NCI-H2227 (cell line): ENCODE results near the gene PNPLA1.
A peak's percentile ranks its signal among the peaks of the same experiment; 100 is the strongest.

Source experiments
- DNase-seq: peaks from one replicate; lab custom pipeline; 2025; ENCODE audit not compliant: unreplicated experiment; lab: John Stamatoyannopoulos, UW

The PNPLA1 gene

GRCh38 chr6:36314221-36315014 is 44.6 kb downstream of the PNPLA1 start:
- no peak for DNase-seq

- no peak for DNase-seq
These were observed 46.1 kb downstream of the PNPLA1 start for GRCh38 chr6:36315921-36316320.

GRCh38 chr6:36317623-36318022 is 47.8 kb downstream of the PNPLA1 start:
- DNase-seq: no peak

GRCh38 chr6:36318690-36319435 is 49.0 kb downstream of the PNPLA1 start:
- no peak for DNase-seq

- DNase-seq: peak; percentile 72
These were observed 49.5 kb downstream of the PNPLA1 start for GRCh38 chr6:36319436-36319762.

GRCh38 chr6:36319821-36320220 is 50.0 kb downstream of the PNPLA1 start:
- no peak for DNase-seq

- peak; percentile 22 for DNase-seq
These were observed 50.6 kb downstream of the PNPLA1 start for GRCh38 chr6:36320475-36320874.

- no peak for DNase-seq
These were observed 52.7 kb downstream of the PNPLA1 start for GRCh38 chr6:36322591-36322990.

GRCh38 chr6:36323062-36323461 is 53.2 kb downstream of the PNPLA1 start:
- peak; percentile 77 for DNase-seq

GRCh38 chr6:36324191-36324590 is 54.3 kb downstream of the PNPLA1 start:
- DNase-seq: no peak

- no peak for DNase-seq
These were observed 54.9 kb downstream of the PNPLA1 start for GRCh38 chr6:36324715-36325114.

GRCh38 chr6:36326356-36326995 is 56.6 kb downstream of the PNPLA1 start:
- peak; percentile 64 for DNase-seq

GRCh38 chr6:36327226-36327918 is 57.5 kb downstream of the PNPLA1 start:
- DNase-seq: no peak

GRCh38 chr6:36327919-36328236 is 58.0 kb downstream of the PNPLA1 start:
- no peak for DNase-seq

GRCh38 chr6:36328600-36328999 is 58.7 kb downstream of the PNPLA1 start:
- no peak for DNase-seq

- DNase-seq: no peak
These were observed 60.0 kb downstream of the PNPLA1 start for GRCh38 chr6:36329798-36330291.

GRCh38 chr6:36330366-36330765 is 60.5 kb downstream of the PNPLA1 start:
- DNase-seq: no peak

GRCh38 chr6:36331381-36331780 is 61.5 kb downstream of the PNPLA1 start:
- DNase-seq: no peak

- DNase-seq: no peak
These were observed 63.5 kb downstream of the PNPLA1 start for GRCh38 chr6:36333171-36333895.

GRCh38 chr6:36333931-36334725 is 64.3 kb downstream of the PNPLA1 start:
- DNase-seq: peak; percentile 36
